Liver (tissue), 9 donors: ENCODE measurements around the gene DPP4. TPM values are rescaled to one million over a fixed set of nuclear protein-coding genes. Genes with fewer than 3 reads are reported as not detected.

Source experiments
- DNase-seq: peaks from one replicate; pipeline ENCODE4 v3.0.0-alpha.2; 2017; ENCODE audit warnings: low spot score
- H3K27ac ChIP-seq, 2 donors: one replicate each; pipeline ENCODE4 v1.7.0; 2013; ENCODE audit warnings: inconsistent platforms in 2 of 2, low read length in 2 of 2, control low read depth in 1 of 2, low read depth in 1 of 2, mild to moderate bottlenecking in 1 of 2
- H3K27me3 ChIP-seq, 4 donors: one replicate each; pipeline versions ENCODE4 v1.6.1 to v1.7.0; 2013; ENCODE audit warnings: low read length in 3 of 4, inconsistent platforms in 1 of 4, mild to moderate bottlenecking in 1 of 4, moderate library complexity in 1 of 4; ENCODE audit not compliant: control insufficient read depth in 4 of 4, insufficient read depth in 4 of 4
- H3K36me3 ChIP-seq, 4 donors: one replicate each; pipeline versions ENCODE4 v1.6.1 to v1.7.0; 2013; ENCODE audit warnings: low read length in 3 of 4, mild to moderate bottlenecking in 3 of 4, low read depth in 1 of 4, moderate library complexity in 1 of 4; ENCODE audit not compliant: control insufficient read depth in 4 of 4, insufficient read depth in 3 of 4
- H3K4me1 ChIP-seq, 4 donors: one replicate each; pipeline versions ENCODE4 v1.6.1 to v1.7.0; 2013; ENCODE audit warnings: low read length in 3 of 4, mild to moderate bottlenecking in 3 of 4, moderate library complexity in 1 of 4; ENCODE audit not compliant: control insufficient read depth in 4 of 4, insufficient read depth in 4 of 4
- H3K4me3 ChIP-seq, 3 donors: one replicate each; pipeline versions ENCODE4 v1.6.1 to v1.7.0; 2013; ENCODE audit warnings: low read length in 3 of 3, control low read depth in 1 of 3, low read depth in 1 of 3, mild to moderate bottlenecking in 1 of 3
- H3K9ac ChIP-seq, 2 donors: one replicate each; pipeline ENCODE4 v1.7.0; 2013; ENCODE audit warnings: low read length in 2 of 2, mild to moderate bottlenecking in 2 of 2, moderate library complexity in 2 of 2, control low read depth in 1 of 2, low read depth in 1 of 2
- H3K9me3 ChIP-seq, 4 donors: one replicate each; pipeline versions ENCODE4 v1.6.1 to v1.7.0; 2013; ENCODE audit warnings: low read length in 3 of 4; ENCODE audit not compliant: control insufficient read depth in 4 of 4
- CTCF ChIP-seq: fragments of 150-350 bp; IDR thresholded peaks from 2 replicates; pipeline ENCODE4 v1.5.1; 2017; ENCODE audit warnings: improper control_type of control experiment, low read depth, low read length; ENCODE audit not compliant: missing input control
- EGR1 ChIP-seq, 2 donors: IDR thresholded peaks; 2 replicates each; pipeline ENCODE4 v1.6.1; 2016 to 2018; ENCODE audit warnings: antibody characterized with exemption in 2 of 2, low read depth in 2 of 2
- FOXA1 ChIP-seq: IDR thresholded peaks from 2 replicates; pipeline ENCODE4 v1.6.1; 2016; ENCODE audit warnings: antibody characterized with exemption
- FOXA2 ChIP-seq: IDR thresholded peaks from 2 replicates; pipeline ENCODE4 v1.6.1; 2016; ENCODE audit warnings: antibody characterized with exemption
- HNF4A ChIP-seq, 2 donors: conservative IDR thresholded peaks; 2 replicates each; pipeline ENCODE4 v1.6.1; 2016; ENCODE audit warnings: antibody characterized with exemption in 2 of 2, mild to moderate bottlenecking in 2 of 2
- HNF4G ChIP-seq: IDR thresholded peaks from 2 replicates; pipeline ENCODE4 v1.6.1; 2016; ENCODE audit warnings: antibody characterized with exemption
- JUND ChIP-seq, 2 donors: IDR thresholded peaks; 2 replicates each; pipeline ENCODE4 v1.6.1; 2016; ENCODE audit warnings: antibody characterized with exemption in 2 of 2
- MAX ChIP-seq: IDR thresholded peaks from 2 replicates; pipeline ENCODE4 v1.6.1; 2016; ENCODE audit warnings: antibody characterized with exemption
- NR2F2 ChIP-seq: IDR thresholded peaks from 2 replicates; pipeline ENCODE4 v1.6.1; 2016; ENCODE audit warnings: antibody characterized with exemption
- RAD21 ChIP-seq, 2 donors: IDR thresholded peaks; 2 replicates each; pipeline ENCODE4 v1.6.1; 2016; ENCODE audit warnings: antibody characterized with exemption in 2 of 2, mild to moderate bottlenecking in 2 of 2
- RXRA ChIP-seq, 2 donors: IDR thresholded peaks; 2 replicates each; pipeline ENCODE4 v1.6.1; 2017 to 2018; ENCODE audit warnings: antibody characterized with exemption in 2 of 2, mild to moderate bottlenecking in 1 of 2
- SP1 ChIP-seq: IDR thresholded peaks from 2 replicates; pipeline ENCODE4 v1.6.1; 2018; ENCODE audit warnings: antibody characterized with exemption, mild to moderate bottlenecking
- TAF1 ChIP-seq: conservative IDR thresholded peaks from 2 replicates; pipeline ENCODE4 v1.6.1; 2016; ENCODE audit warnings: antibody characterized with exemption, mild to moderate bottlenecking
- YY1 ChIP-seq: IDR thresholded peaks from 2 replicates; pipeline ENCODE4 v1.6.1; 2016; ENCODE audit warnings: antibody characterized with exemption, mild to moderate bottlenecking
- WGBS: extraction: QIAGEN DNeasy Blood & Tissue Kit; methylation state at CpG from one replicate; pipeline ENCODE4 v1.1.7; 2013; 5-methylcytosine and 5-hydroxymethylcytosine counted together
- polyA plus RNA-seq, 2 donors: library from polyadenylated mRNA; stranded (reverse) in 1 of 2; unstranded in 1 of 2; fragments of 200-250 nt in 1 of 2; fragments of >200 nt in 1 of 2; fragmentation: Nextera tagmentation in 1 of 2; extraction: Ambion mirVana in 1 of 2; gene quantifications; one replicate each; pipeline versions ENCODE4 v1.2.1 to v1.2.3, GENCODE V29; 2013 to 2015
- total RNA-seq, 2 donors: library from RNA; depleted of rRNA; stranded (reverse); fragments of >200 nt; gene quantifications; one replicate each; pipeline ENCODE4 v1.2.3, GENCODE V29; 2014
- TF ChIP-seq, protein P1 (sequence below): IDR thresholded peaks from 2 replicates; pipeline ENCODE4 v1.6.1; 2016; ENCODE audit warnings: antibody characterized with exemption
- TF ChIP-seq, protein P2 (sequence below): IDR thresholded peaks from 2 replicates; pipeline ENCODE4 v1.6.1; 2016; ENCODE audit warnings: antibody characterized with exemption, mild to moderate bottlenecking
- TF ChIP-seq, protein P3 (sequence below): IDR thresholded peaks from 2 replicates; pipeline ENCODE4 v1.6.1; 2016; ENCODE audit warnings: antibody characterized with exemption
- donor health status: healthy.
- donor health status: healthy.
- donor health status: healthy.
- donor health status: healthy.
- donor health status: healthy.

Gene DPP4
- total and polyA plus RNA-seq, 4 donors, result 9.6 to 30.1 (median 13.5) TPM

DNA sequence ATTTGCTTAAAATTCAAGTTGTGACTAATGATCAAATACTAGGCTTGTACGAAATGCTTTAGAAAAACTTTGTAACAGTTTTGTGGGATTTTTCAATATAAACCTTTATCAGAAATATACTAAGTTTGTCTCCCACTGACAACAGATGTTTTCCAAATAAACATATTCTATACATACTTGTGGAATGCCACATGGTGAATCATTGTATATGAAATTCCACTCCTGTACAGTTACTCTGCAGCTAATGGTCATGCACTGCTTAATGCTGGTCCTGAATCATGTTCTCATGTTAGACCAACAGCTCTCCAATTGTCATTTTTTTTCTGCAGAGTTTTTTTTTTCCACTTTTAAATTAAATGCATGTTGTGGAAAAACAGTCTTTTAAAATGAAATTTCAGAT lies 90.1 kb downstream of the DPP4 start (continued):
- TF ChIP-seq, protein P1, sequence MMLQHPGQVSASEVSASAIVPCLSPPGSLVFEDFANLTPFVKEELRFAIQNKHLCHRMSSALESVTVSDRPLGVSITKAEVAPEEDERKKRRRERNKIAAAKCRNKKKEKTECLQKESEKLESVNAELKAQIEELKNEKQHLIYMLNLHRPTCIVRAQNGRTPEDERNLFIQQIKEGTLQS, result no peak
- no peak for TF ChIP-seq SP1
- TF ChIP-seq FOXA2, result no peak
- TF ChIP-seq EGR1 (IDR thresholded peaks at IDR 0.05; ENCODE audit: low read depth in 2 of 2), result no peak
- TF ChIP-seq MAX, result no peak
- no peak for TF ChIP-seq HNF4G
- no peak for TF ChIP-seq FOXA1
- no peak for TF ChIP-seq RXRA (IDR thresholded peaks at IDR 0.05)
- TF ChIP-seq JUND (IDR thresholded peaks at IDR 0.05), result no peak

DNA sequence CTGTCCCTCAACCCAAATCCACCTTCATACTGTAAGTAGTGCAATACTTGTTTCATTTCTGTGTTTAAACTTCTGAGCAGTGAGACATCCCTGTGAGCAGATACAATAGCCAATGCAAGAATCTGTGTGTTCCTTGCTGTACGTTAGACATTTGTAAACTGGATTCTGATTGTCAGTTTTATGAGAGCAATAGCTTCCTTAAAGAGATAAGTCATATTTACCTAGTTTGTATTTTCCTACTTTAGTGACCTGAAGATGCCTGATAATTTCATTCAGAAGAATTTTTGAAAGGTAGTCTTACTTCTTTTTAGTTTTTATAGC lies 90.7 kb downstream of the DPP4 start:
- Histone ChIP-seq H3K36me3 (no peaks in the 10 kb centered on the region), H3K27ac (no peak overlapping the region), H3K4me3 (no peak overlapping the region), H3K9me3 (no peaks in the 10 kb centered on the region), H3K4me1 (no peaks in the 10 kb centered on the region), H3K9ac (no peak overlapping the region), H3K27me3 (no peaks in the 10 kb centered on the region)
- DNase-seq, result no peak
- 49% methylated on average over 1 of the region's 1 CpG for WGBS
- no peak for TF ChIP-seq RAD21 (IDR thresholded peaks at IDR 0.05)
- TF ChIP-seq, protein P2, sequence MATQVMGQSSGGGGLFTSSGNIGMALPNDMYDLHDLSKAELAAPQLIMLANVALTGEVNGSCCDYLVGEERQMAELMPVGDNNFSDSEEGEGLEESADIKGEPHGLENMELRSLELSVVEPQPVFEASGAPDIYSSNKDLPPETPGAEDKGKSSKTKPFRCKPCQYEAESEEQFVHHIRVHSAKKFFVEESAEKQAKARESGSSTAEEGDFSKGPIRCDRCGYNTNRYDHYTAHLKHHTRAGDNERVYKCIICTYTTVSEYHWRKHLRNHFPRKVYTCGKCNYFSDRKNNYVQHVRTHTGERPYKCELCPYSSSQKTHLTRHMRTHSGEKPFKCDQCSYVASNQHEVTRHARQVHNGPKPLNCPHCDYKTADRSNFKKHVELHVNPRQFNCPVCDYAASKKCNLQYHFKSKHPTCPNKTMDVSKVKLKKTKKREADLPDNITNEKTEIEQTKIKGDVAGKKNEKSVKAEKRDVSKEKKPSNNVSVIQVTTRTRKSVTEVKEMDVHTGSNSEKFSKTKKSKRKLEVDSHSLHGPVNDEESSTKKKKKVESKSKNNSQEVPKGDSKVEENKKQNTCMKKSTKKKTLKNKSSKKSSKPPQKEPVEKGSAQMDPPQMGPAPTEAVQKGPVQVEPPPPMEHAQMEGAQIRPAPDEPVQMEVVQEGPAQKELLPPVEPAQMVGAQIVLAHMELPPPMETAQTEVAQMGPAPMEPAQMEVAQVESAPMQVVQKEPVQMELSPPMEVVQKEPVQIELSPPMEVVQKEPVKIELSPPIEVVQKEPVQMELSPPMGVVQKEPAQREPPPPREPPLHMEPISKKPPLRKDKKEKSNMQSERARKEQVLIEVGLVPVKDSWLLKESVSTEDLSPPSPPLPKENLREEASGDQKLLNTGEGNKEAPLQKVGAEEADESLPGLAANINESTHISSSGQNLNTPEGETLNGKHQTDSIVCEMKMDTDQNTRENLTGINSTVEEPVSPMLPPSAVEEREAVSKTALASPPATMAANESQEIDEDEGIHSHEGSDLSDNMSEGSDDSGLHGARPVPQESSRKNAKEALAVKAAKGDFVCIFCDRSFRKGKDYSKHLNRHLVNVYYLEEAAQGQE, result no peak
- no peak for TF ChIP-seq FOXA2
- no peak for TF ChIP-seq CTCF
- TF ChIP-seq NR2F2, result no peak
- TF ChIP-seq EGR1 (IDR thresholded peaks at IDR 0.05; ENCODE audit: low read depth in 2 of 2), result no peak
- no peak for TF ChIP-seq MAX
- TF ChIP-seq JUND (IDR thresholded peaks at IDR 0.05), result no peak
- TF ChIP-seq, protein P3, sequence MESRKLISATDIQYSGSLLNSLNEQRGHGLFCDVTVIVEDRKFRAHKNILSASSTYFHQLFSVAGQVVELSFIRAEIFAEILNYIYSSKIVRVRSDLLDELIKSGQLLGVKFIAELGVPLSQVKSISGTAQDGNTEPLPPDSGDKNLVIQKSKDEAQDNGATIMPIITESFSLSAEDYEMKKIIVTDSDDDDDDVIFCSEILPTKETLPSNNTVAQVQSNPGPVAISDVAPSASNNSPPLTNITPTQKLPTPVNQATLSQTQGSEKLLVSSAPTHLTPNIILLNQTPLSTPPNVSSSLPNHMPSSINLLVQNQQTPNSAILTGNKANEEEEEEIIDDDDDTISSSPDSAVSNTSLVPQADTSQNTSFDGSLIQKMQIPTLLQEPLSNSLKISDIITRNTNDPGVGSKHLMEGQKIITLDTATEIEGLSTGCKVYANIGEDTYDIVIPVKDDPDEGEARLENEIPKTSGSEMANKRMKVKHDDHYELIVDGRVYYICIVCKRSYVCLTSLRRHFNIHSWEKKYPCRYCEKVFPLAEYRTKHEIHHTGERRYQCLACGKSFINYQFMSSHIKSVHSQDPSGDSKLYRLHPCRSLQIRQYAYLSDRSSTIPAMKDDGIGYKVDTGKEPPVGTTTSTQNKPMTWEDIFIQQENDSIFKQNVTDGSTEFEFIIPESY, result no peak
- TF ChIP-seq RXRA (IDR thresholded peaks at IDR 0.05), result no peak
- TF ChIP-seq YY1, result no peak
- TF ChIP-seq TAF1, result no peak
- no peak for TF ChIP-seq HNF4A (conservative IDR thresholded peaks at IDR 0.05)
- no peak for TF ChIP-seq FOXA1
